Adrenal gland (tissue), 5 donors: ENCODE results near the gene GLT8D2.

Source experiments
- CTCF ChIP-seq, 6 experiments: fragments of 450-650 bp in 4 of 6; fragments of 200-600 bp in 2 of 6; sonication (generic) in 1 of 6; IDR thresholded peaks; 1 replicate in 5 of 6; 2 replicates in 1 of 6; pipeline versions ENCODE4 v1.5.1 to v1.8.0; 2016 to 2021; ENCODE audit warnings: antibody characterized with exemption in 6 of 6, mild to moderate bottlenecking in 2 of 6, moderate library complexity in 1 of 6
- POLR2A ChIP-seq, 2 donors: fragments of 450-650 bp; IDR thresholded peaks; one replicate each; pipeline ENCODE4 v1.6.1; 2017; ENCODE audit warnings: antibody characterized with exemption in 2 of 2, mild to moderate bottlenecking in 2 of 2, moderate library complexity in 1 of 2
- donor health status: DM: no; HTN: no; CAD: no.

GRCh38 chr12:104042580-104042979 is 7.4 kb downstream of the GLT8D2 start:
- TF ChIP-seq CTCF (IDR thresholded peaks at IDR 0.05) (no peak), POLR2A (IDR thresholded peaks at IDR 0.05) (no peak)
